DND-41 (cell line): ENCODE measurements around the gene BMPER.

Source experiments
- ATAC-seq: fragments of 200-7000 bp; cut with Tn5 transposase; 3 replicates; pipeline ENCODE4 v1.9.1; 2021; ENCODE audit warnings: low read depth; ENCODE audit not compliant: insufficient read depth
- DNase-seq: peaks from one replicate; pipeline ENCODE4 v3.0.0-alpha.2; 2020
- H2AFZ ChIP-seq: 2 replicates; pipeline ENCODE4 v1.6.0; 2012; ENCODE audit warnings: low read depth, low read length
- H3K27ac ChIP-seq: 2 replicates; pipeline ENCODE4 v1.5.1; 2012; ENCODE audit warnings: low read length, inconsistent platforms
- H3K27me3 ChIP-seq: fragments of 200-600 bp; sonication (generic); 2 replicates; pipeline ENCODE4 v1.6.0; 2012; ENCODE audit warnings: low read length, mild to moderate bottlenecking, inconsistent platforms; ENCODE audit not compliant: insufficient read depth, poor library complexity
- H3K36me3 ChIP-seq: 2 replicates; pipeline ENCODE4 v1.5.1; 2012; ENCODE audit warnings: low read length, inconsistent platforms; ENCODE audit not compliant: insufficient read depth
- H3K4me1 ChIP-seq: 2 replicates; pipeline ENCODE4 v1.5.1; 2012; ENCODE audit warnings: mild to moderate bottlenecking, low read length; ENCODE audit not compliant: insufficient read depth
- H3K4me2 ChIP-seq: 2 replicates; pipeline ENCODE4 v1.6.0; 2012; ENCODE audit warnings: mild to moderate bottlenecking, moderate library complexity, low read length, inconsistent platforms; ENCODE audit not compliant: insufficient read depth
- H3K4me3 ChIP-seq, 2 experiments: fragments of 200-600 bp in 1 of 2; shearing (Covaris generic) in 1 of 2; 2 replicates each; pipeline ENCODE4 v1.5.1; 2012 to 2016; ENCODE audit warnings: inconsistent platforms in 2 of 2, low read length in 2 of 2, mild to moderate bottlenecking in 2 of 2, low read depth in 1 of 2, moderate library complexity in 1 of 2
- H3K79me2 ChIP-seq: 2 replicates; pipeline ENCODE4 v1.6.0; 2012; ENCODE audit warnings: low read length, inconsistent platforms; ENCODE audit not compliant: insufficient read depth
- H3K9ac ChIP-seq: 2 replicates; pipeline ENCODE4 v1.6.0; 2012; ENCODE audit warnings: low read depth, mild to moderate bottlenecking, inconsistent platforms, low read length, moderate library complexity
- H3K9me3 ChIP-seq: 2 replicates; pipeline ENCODE4 v1.5.1; 2012; ENCODE audit warnings: low read length, moderate library complexity, mild to moderate bottlenecking, inconsistent platforms; ENCODE audit not compliant: insufficient read depth, severe bottlenecking
- H4K20me1 ChIP-seq: 2 replicates; pipeline ENCODE4 v1.6.0; 2012; ENCODE audit warnings: low read length; ENCODE audit not compliant: insufficient read depth
- EZH2 ChIP-seq: IDR thresholded peaks from 3 replicates; pipeline ENCODE4 v1.6.1; 2012; ENCODE audit warnings: borderline replicate concordance, low read depth, mild to moderate bottlenecking, moderate library complexity, low read length, inconsistent platforms; ENCODE audit not compliant: severe bottlenecking
- TF ChIP-seq, protein P1 (sequence below): IDR thresholded peaks from 2 replicates; pipeline ENCODE4 v1.5.1; 2012; ENCODE audit warnings: borderline replicate concordance, low read length, moderate library complexity, mild to moderate bottlenecking; ENCODE audit not compliant: poor library complexity, severe bottlenecking; ENCODE audit errors: extremely low read depth

Gene BMPER

DNA sequence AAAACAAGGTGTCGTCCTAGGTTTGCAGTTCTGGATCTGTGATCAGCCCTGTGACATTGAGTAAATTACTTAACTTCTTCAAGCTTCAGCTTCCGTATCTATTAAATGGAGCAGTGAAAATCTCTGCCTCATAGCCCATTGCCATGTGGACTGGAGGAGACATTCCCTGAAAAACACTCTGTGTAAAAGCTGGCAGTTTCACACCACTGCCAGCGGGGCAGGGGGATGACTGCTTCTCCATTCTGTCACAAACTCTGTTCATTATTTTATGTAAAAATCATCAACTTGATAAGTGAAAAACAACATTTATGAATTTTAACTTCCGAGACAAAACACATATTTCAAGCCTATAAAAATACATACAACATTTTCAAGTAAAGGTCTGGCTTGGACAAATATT is 234.7 kb downstream of the BMPER start:
- Histone ChIP-seq H3K27ac (no peak overlapping the region), H3K27me3 (no peaks in the 10 kb centered on the region), H3K36me3 (no peaks in the 10 kb centered on the region), H3K79me2 (no peaks in the 10 kb centered on the region), H2AFZ (no peak overlapping the region), H3K4me3 (no peak overlapping the region), H3K4me1 (no peaks in the 10 kb centered on the region), H4K20me1 (no peaks in the 10 kb centered on the region), H3K9ac (no peak overlapping the region), H3K4me2 (no peak overlapping the region), H3K9me3 (no peaks in the 10 kb centered on the region)
- DNase-seq: no peak
- TF ChIP-seq, protein P1, sequence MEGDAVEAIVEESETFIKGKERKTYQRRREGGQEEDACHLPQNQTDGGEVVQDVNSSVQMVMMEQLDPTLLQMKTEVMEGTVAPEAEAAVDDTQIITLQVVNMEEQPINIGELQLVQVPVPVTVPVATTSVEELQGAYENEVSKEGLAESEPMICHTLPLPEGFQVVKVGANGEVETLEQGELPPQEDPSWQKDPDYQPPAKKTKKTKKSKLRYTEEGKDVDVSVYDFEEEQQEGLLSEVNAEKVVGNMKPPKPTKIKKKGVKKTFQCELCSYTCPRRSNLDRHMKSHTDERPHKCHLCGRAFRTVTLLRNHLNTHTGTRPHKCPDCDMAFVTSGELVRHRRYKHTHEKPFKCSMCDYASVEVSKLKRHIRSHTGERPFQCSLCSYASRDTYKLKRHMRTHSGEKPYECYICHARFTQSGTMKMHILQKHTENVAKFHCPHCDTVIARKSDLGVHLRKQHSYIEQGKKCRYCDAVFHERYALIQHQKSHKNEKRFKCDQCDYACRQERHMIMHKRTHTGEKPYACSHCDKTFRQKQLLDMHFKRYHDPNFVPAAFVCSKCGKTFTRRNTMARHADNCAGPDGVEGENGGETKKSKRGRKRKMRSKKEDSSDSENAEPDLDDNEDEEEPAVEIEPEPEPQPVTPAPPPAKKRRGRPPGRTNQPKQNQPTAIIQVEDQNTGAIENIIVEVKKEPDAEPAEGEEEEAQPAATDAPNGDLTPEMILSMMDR: no peak
- no peak for TF ChIP-seq EZH2
- no peak for ATAC-seq

DNA sequence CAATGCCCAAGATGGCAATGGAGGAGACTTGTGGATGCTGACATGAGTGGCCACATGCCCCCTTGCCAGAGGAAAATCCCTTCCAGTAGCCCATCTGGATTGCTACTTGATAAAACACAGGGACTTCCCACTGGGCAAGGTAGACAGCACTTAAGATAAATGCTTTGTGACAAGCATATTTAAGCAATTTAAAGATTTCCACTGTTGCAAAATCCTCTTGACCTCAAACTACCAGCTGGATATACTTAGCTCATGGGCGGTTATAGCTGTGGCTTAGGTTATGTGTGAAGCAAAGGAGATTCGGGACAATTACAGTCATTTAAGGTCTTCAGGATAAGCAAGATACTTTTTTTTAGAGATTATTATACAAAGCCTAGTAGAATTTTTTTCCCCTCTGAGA is 238.1 kb downstream of the BMPER start:
- no peaks in the 10 kb centered on the region for H3K4me1 ChIP-seq
- no peaks in the 10 kb centered on the region for H4K20me1 ChIP-seq
- H3K4me2 ChIP-seq: no peak overlapping the region
- no peaks in the 10 kb centered on the region for H3K79me2 ChIP-seq
- TF ChIP-seq, protein P1: no peak
- TF ChIP-seq EZH2: no peak
- H3K27me3 ChIP-seq: no peaks in the 10 kb centered on the region
- H3K9me3 ChIP-seq: no peaks in the 10 kb centered on the region
- ATAC-seq (no peak), DNase-seq (no peak)
- no peak overlapping the region for H3K9ac ChIP-seq
- H3K36me3 ChIP-seq: no peaks in the 10 kb centered on the region
- H3K27ac ChIP-seq: no peak overlapping the region
- H3K4me3 ChIP-seq: no peak overlapping the region
- no peak overlapping the region for H2AFZ ChIP-seq

DNA sequence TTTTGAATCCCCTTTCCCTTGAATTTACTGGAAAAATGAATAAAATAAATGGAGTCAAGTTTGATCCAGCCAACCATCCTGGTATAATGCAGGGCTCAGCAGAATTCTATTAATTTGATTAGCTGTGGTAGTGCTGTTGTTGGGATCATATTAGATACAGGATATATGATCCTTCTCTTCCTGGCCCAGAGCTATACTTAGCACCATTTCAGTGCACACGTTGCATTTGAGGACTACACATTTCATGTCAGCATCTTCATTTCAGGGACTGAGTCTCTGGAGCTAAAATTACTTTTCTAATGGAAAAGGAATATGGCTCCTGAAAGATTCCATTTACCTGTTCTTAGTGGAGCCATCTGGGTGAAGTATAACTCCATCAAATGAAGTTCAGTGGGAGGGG is 240.3 kb downstream of the BMPER start:
- TF ChIP-seq, protein P1: no peak
- TF ChIP-seq EZH2: no peak
- H3K9me3 ChIP-seq: no peaks in the 10 kb centered on the region

DNA sequence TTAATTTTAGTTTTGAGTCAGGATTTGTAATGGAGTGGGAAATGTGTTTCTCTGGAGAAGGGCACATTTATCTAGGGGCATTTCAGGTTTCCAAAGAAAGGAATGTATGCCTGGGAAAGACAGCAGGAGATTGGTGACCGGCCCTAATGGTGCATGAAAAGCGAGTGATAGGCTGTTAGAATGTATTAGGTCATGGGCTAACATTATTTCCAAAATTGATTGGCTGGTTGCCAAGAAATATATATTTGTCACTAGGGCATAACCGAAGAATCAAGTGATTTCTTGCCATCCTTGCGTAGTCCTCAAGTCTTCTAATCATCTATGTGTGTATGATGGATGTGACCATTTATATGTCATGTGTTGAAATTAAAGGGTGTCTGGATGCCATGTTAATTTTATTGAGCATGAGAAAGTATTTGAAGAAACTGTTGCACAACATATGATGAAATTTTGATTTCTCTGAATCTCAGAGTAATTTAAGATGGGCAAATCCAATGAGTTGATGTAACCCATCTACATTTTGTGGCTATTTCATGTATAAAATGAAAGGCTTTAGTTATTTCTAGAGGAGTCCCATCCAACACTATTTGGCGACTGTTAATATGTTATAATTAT is 248.4 kb downstream of the BMPER start:
- DNase-seq (no peak), ATAC-seq (no peak)
- H3K27me3 ChIP-seq: no peaks in the 10 kb centered on the region

More for the DNA sequence above, 240.3 kb downstream of the BMPER start:
- DNase-seq (no peak), ATAC-seq (no peak)
- Histone ChIP-seq H3K79me2 (no peaks in the 10 kb centered on the region), H2AFZ (no peak overlapping the region), H3K9ac (no peak overlapping the region), H3K4me3 (no peak overlapping the region), H3K27me3 (no peaks in the 10 kb centered on the region), H3K27ac (no peak overlapping the region), H3K4me1 (no peaks in the 10 kb centered on the region), H4K20me1 (no peaks in the 10 kb centered on the region), H3K4me2 (no peak overlapping the region), H3K36me3 (no peaks in the 10 kb centered on the region)

More for the DNA sequence above, 248.4 kb downstream of the BMPER start:
- no peak overlapping the region for H3K4me2 ChIP-seq
- no peak overlapping the region for H2AFZ ChIP-seq
- no peak overlapping the region for H3K4me3 ChIP-seq
- no peaks in the 10 kb centered on the region for H3K9me3 ChIP-seq
- no peak overlapping the region for H3K9ac ChIP-seq
- no peaks in the 10 kb centered on the region for H3K4me1 ChIP-seq
- no peaks in the 10 kb centered on the region for H4K20me1 ChIP-seq
- no peak overlapping the region for H3K27ac ChIP-seq
- TF ChIP-seq, protein P1: no peak
- no peak for TF ChIP-seq EZH2
- H3K36me3 ChIP-seq: no peaks in the 10 kb centered on the region
- H3K79me2 ChIP-seq: no peaks in the 10 kb centered on the region
